ENCODE measurements around the gene KDM4F. TPM values are rescaled to one million over a fixed set of nuclear protein-coding genes. Genes with fewer than 3 reads are reported as not detected.

KDM4F gene
- total RNA-seq, 2 donors from 2014 or later = not detected

GRCh38 chr11:95065336-95065735 lies 16.1 kb downstream of the KDM4F start:
- TF ChIP-seq CTCF (IDR thresholded peaks at IDR 0.05) = no peak
- ATAC-seq (ENCODE audit: insufficient number of reproducible peaks, low FRiP score, low read depth) = no peak
- peaks cover 9 to 19% of the 10 kb centered on the region in 2 donors for H3K4me1 ChIP-seq (ENCODE audit: control insufficient read depth in 1 of 2, low read depth in 2 of 2)

DNA sequence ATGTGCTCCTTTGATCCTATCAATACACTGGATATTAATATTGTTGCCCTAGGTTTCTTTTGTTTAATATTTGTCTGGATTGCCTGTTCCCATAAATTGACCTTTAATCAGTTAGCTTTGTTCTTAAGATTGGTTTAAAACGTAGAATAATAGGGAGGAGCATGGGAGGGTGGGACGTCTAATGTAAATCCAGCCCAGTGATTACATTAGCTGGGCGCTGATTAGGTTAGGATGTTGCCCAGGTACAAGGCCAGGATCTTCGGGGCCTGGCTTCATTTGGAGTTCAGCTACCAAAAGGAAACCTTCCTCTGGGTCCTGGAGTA lies 17.5 kb downstream of the KDM4F start, which contains the start of gene SRSF8:
Gene SRSF8, plus strand, starts transcription at position 204 of the 323 bp plus-strand sequence. CDS start 308 bp downstream, outside the sequence.
- Histone ChIP-seq H3K27me3 (replicated peaks; ENCODE audit: insufficient read depth) (no peaks in the 10 kb centered on the region), H3K4me1 (ENCODE audit: control insufficient read depth in 1 of 2, low read depth in 2 of 2) (peaks cover 10 to 19% of the 10 kb centered on the region in 2 donors), H3K9me3 (no peaks in the 10 kb centered on the region), H3K36me3 (no peaks in the 10 kb centered on the region), H3K4me3 (peak within 1 kb of the TSS; percentile 83), H3K27ac (peak within 1 kb of the TSS; percentile 97 to 99)
- TF ChIP-seq CTCF (IDR thresholded peaks at IDR 0.05) = no peak
- DNase-seq (ENCODE audit: low spot score) = no peak
- no peak for ATAC-seq (ENCODE audit: insufficient number of reproducible peaks, low FRiP score, low read depth)

More at GRCh38 chr11:95065336-95065735, 16.1 kb downstream of the KDM4F start:
- Histone ChIP-seq H3K4me3 (no peak overlapping the region), H3K9me3 (no peaks in the 10 kb centered on the region), H3K36me3 (no peaks in the 10 kb centered on the region), H3K27me3 (replicated peaks; ENCODE audit: insufficient read depth) (no peaks in the 10 kb centered on the region), H3K27ac (no peak overlapping the region)
- no peak for DNase-seq (ENCODE audit: low spot score)

DNA sequence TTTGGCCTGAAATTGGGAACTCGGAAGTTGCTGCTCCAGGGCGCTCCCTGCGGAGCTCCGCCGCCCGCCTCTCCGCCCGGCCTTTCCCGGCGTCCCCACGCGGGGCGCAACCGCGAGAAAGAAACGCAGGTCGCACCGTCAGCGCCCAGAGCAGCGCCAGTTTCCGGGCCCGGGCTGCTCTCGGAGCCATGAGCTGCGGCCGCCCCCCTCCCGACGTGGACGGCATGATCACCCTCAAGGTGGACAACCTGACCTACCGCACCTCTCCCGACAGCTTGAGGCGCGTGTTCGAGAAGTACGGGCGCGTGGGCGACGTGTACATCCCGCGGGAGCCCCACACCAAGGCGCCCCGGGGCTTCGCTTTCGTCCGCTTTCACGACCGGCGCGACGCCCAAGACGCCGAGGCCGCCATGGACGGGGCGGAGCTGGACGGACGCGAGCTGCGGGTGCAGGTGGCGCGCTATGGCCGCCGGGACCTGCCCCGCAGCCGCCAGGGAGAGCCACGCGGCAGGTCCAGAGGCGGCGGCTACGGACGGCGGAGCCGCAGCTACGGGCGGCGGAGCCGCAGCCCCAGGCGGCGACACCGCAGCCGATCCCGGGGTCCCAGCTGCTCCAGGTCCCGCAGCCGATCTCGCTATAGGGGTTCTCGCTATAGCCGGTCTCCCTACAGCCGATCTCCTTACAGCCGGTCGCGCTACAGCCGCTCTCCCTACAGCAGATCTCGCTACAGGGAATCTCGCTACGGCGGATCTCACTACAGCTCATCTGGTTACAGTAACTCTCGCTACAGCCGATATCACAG lies 18.0 kb downstream of the KDM4F start:
- Histone ChIP-seq H3K9me3 (no peaks in the 10 kb centered on the region), H3K36me3 (no peaks in the 10 kb centered on the region)
- peak; percentile 36 for DNase-seq (ENCODE audit: low spot score)

GRCh38 chr11:95067841-95068219 lies 18.6 kb downstream of the KDM4F start:
- ATAC-seq (ENCODE audit: insufficient number of reproducible peaks, low FRiP score, low read depth) = peak; percentile 17
- H3K9me3 ChIP-seq = no peaks in the 10 kb centered on the region
- H3K36me3 ChIP-seq = no peaks in the 10 kb centered on the region
- H3K4me3 ChIP-seq = peak overlapping the region; percentile 83
- no peak for TF ChIP-seq CTCF (IDR thresholded peaks at IDR 0.05)
- peak overlapping the region; percentile 97 to 99 for H3K27ac ChIP-seq
- no peaks in the 10 kb centered on the region for H3K27me3 ChIP-seq (replicated peaks; ENCODE audit: insufficient read depth)
- DNase-seq (ENCODE audit: low spot score) = no peak
- H3K4me1 ChIP-seq (ENCODE audit: control insufficient read depth in 1 of 2, low read depth in 2 of 2) = peaks cover 10 to 19% of the 10 kb centered on the region in 2 donors

More for the DNA sequence above, 18.0 kb downstream of the KDM4F start:
- peak; percentile 59 for TF ChIP-seq CTCF (IDR thresholded peaks at IDR 0.05)
- ATAC-seq (ENCODE audit: insufficient number of reproducible peaks, low FRiP score, low read depth) = peak; percentile 78
- H3K4me1 ChIP-seq (ENCODE audit: control insufficient read depth in 1 of 2, low read depth in 2 of 2) = peaks cover 10 to 19% of the 10 kb centered on the region in 2 donors
- H3K4me3 ChIP-seq = peak overlapping the region; percentile 83
- no peaks in the 10 kb centered on the region for H3K27me3 ChIP-seq (replicated peaks; ENCODE audit: insufficient read depth)
- peak overlapping the region; percentile 97 to 99 for H3K27ac ChIP-seq

GRCh38 chr11:95068549-95068948 lies 19.3 kb downstream of the KDM4F start:
- DNase-seq (ENCODE audit: low spot score) (peak; percentile 60), ATAC-seq (ENCODE audit: insufficient number of reproducible peaks, low FRiP score, low read depth) (peak; percentile 91)
- TF ChIP-seq CTCF (IDR thresholded peaks at IDR 0.05) = no peak
- Histone ChIP-seq H3K4me1 (ENCODE audit: control insufficient read depth in 1 of 2, low read depth in 2 of 2) (peaks cover 10 to 19% of the 10 kb centered on the region in 2 donors), H3K4me3 (peak overlapping the region; percentile 83), H3K27me3 (replicated peaks; ENCODE audit: insufficient read depth) (no peaks in the 10 kb centered on the region), H3K27ac (peak overlapping the region; percentile 97 to 99), H3K36me3 (no peaks in the 10 kb centered on the region), H3K9me3 (no peaks in the 10 kb centered on the region)

All from thoracic aorta (tissue), 2 donors.